ENCODE measurements around the gene GRIA2.

DNA sequence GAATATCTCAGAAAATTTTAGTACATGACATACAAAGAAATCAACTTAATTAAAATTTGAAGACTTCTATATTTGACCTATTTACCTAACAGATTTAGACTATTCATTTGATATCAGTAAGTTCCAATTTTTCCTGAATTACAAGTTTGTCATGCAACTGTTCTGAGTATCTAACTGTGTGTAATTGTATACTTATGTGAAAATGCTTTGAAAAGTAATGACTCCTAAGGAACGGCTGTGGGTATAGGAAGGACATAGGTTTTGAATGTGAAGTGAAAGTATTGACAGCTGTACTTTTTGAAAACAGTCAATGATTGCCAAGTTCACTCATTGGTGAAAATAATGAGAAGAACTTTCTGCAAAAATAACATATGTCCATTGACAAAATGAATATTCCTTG is 2.9 kb downstream of the GRIA2 start:
- TF ChIP-seq, protein P1, sequence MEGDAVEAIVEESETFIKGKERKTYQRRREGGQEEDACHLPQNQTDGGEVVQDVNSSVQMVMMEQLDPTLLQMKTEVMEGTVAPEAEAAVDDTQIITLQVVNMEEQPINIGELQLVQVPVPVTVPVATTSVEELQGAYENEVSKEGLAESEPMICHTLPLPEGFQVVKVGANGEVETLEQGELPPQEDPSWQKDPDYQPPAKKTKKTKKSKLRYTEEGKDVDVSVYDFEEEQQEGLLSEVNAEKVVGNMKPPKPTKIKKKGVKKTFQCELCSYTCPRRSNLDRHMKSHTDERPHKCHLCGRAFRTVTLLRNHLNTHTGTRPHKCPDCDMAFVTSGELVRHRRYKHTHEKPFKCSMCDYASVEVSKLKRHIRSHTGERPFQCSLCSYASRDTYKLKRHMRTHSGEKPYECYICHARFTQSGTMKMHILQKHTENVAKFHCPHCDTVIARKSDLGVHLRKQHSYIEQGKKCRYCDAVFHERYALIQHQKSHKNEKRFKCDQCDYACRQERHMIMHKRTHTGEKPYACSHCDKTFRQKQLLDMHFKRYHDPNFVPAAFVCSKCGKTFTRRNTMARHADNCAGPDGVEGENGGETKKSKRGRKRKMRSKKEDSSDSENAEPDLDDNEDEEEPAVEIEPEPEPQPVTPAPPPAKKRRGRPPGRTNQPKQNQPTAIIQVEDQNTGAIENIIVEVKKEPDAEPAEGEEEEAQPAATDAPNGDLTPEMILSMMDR (IDR thresholded peaks at IDR 0.05): no peak
- TF ChIP-seq POLR2AphosphoS5 (IDR thresholded peaks at IDR 0.05) (no peak), POLR2A (IDR thresholded peaks at IDR 0.05) (no peak)
